ENCODE measurements around the gene NRXN3.

NRXN3 gene

DNA sequence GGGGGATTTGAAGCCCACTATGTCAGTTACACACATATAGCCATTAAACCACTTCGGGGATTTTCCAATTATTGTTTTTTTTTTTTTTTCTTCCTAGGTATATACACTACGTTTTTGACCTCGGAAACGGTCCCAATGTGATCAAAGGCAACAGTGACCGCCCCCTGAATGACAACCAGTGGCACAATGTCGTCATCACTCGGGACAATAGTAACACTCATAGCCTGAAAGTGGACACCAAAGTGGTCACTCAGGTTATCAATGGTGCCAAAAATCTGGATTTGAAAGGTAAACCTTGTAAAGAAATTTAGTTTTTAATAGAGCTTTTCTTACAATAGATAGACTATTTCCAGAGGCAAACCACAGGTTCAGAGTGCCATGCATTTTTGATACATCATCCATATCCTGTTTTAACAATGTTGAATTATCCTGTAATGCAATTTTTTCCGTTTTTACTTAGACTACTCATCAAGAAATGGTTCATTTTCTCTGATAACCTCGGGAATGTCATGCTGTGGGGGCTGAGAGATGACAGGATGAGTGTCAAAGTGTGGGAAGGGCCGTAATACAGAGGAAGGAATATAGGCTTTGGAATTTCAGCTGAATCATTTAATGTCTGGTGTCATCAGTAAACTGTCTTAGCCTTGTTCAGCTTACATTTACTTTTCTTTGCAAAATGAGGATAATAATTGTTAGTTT lies 797.1 kb downstream of the NRXN3 start:
- TF ChIP-seq, protein P1, sequence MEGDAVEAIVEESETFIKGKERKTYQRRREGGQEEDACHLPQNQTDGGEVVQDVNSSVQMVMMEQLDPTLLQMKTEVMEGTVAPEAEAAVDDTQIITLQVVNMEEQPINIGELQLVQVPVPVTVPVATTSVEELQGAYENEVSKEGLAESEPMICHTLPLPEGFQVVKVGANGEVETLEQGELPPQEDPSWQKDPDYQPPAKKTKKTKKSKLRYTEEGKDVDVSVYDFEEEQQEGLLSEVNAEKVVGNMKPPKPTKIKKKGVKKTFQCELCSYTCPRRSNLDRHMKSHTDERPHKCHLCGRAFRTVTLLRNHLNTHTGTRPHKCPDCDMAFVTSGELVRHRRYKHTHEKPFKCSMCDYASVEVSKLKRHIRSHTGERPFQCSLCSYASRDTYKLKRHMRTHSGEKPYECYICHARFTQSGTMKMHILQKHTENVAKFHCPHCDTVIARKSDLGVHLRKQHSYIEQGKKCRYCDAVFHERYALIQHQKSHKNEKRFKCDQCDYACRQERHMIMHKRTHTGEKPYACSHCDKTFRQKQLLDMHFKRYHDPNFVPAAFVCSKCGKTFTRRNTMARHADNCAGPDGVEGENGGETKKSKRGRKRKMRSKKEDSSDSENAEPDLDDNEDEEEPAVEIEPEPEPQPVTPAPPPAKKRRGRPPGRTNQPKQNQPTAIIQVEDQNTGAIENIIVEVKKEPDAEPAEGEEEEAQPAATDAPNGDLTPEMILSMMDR (IDR thresholded peaks at IDR 0.05; ENCODE audit: low read depth, low read length, missing control alignments): no peak
- no peak overlapping the region for H3K4me3 ChIP-seq (replicated peaks; ENCODE audit: low read depth, low read length)
- no peak for DNase-seq (ENCODE audit: extremely low read depth, low read depth)

DNA sequence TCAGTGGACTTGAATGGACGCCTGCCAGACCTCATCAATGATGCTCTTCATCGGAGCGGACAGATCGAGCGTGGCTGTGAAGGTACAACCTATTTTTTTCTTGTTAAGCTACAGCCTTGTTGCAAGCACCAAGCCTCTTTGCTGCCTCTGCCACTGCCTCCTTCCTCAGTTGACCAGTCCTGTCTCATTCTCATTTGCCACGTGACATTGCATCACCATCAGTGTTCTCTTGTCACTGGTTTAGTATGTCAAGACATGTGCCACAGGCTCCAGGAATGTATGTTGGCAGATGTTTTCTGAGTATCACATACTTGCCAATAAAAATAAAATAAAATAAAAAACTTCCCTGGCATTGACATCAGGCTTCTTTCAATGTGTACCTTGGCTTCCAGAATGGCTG lies 798.1 kb downstream of the NRXN3 start:
- H3K4me3 ChIP-seq (replicated peaks; ENCODE audit: low read depth, low read length): no peak overlapping the region
- no peak for DNase-seq (ENCODE audit: extremely low read depth, low read depth)
- TF ChIP-seq, protein P1 (IDR thresholded peaks at IDR 0.05; ENCODE audit: low read depth, low read length, missing control alignments): no peak

DNA sequence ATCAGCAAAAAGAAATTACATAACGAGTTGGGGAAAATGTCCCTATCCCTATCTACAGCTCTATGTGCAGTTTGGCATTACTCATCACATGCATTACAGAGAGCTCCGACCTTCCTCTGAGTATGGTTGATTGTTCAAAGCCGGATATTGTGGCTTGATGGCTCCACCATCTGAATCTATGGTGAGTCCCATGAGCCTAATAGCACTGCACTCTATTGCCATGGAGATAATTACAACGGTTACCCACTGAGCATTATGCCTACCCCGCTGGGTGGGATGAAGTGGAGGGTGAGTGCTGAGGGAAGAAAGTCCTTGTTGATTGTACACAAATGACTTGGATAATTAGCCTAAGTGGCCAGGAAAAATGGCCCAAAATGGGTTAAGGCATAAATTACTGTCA lies 800.5 kb downstream of the NRXN3 start:
- no peak for DNase-seq (ENCODE audit: extremely low read depth, low read depth)
- TF ChIP-seq, protein P1 (IDR thresholded peaks at IDR 0.05; ENCODE audit: low read depth, low read length, missing control alignments): no peak
- H3K4me3 ChIP-seq (replicated peaks; ENCODE audit: low read depth, low read length): no peak overlapping the region

DNA sequence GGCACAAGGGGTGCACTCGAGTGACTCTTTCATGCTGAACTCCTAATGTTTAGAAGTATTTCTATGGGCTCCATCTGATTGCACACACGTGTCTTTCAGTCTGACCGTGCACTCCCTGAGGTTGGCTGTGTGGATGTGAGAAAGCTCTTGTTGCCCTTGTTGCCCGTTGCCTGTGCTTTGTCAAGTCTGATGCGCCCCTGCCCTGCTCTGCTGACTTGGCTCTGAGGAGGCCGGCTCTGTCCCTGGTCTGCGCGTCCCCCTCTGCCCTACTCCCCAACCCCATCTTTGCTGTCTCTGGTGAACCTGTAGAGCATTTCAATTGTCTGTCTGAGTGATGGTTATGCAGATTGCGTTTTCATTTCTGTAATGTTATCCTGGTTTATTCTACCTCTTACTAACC lies 802.3 kb downstream of the NRXN3 start:
- no peak for DNase-seq (ENCODE audit: extremely low read depth, low read depth)
- TF ChIP-seq, protein P1 (IDR thresholded peaks at IDR 0.05; ENCODE audit: low read depth, low read length, missing control alignments): no peak
- no peak overlapping the region for H3K4me3 ChIP-seq (replicated peaks; ENCODE audit: low read depth, low read length)

DNA sequence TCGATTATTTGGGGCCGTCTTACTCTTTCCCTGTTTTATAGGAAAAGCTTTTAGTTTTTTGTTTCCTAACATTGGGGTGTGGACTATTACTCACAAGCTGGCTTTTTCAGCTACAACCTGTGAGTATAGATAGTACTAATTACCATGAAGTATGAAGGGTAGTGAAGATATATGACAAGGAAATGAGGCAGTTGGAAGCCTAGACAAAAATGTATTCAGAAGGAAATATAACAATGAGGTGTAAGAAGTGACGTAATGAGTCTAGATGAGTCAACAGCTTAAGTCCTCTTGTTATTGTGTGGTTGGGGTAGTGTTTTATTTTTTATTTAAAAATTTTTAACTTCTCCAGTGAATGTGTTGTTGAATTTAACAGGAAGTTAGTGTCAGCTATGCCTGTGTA lies 804.5 kb downstream of the NRXN3 start:
- DNase-seq (ENCODE audit: extremely low read depth, low read depth): no peak
- TF ChIP-seq, protein P1 (IDR thresholded peaks at IDR 0.05; ENCODE audit: low read depth, low read length, missing control alignments): no peak
- H3K4me3 ChIP-seq (replicated peaks; ENCODE audit: low read depth, low read length): no peak overlapping the region

DNA sequence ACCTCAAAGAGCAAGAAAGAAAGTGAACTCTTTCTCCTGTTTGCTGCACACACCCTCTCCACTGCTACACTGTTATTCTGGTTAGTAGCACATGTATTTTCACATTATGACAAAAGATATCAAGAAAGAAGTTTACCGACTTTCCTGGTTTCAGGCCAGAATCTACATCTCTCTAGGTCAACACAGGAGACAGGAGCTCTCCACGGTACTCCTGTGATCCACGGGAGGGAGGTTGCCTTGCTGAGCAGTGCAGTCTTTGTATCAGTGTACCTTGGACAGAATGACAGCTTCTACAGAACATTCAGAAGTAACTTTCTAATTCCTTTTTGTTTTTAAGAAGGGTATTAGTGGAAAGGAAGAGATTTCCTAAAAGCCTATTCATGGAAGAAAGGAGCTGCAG lies 805.6 kb downstream of the NRXN3 start:
- no peak for DNase-seq (ENCODE audit: extremely low read depth, low read depth)
- no peak overlapping the region for H3K4me3 ChIP-seq (replicated peaks; ENCODE audit: low read depth, low read length)
- TF ChIP-seq, protein P1 (IDR thresholded peaks at IDR 0.05; ENCODE audit: low read depth, low read length, missing control alignments): no peak

DNA sequence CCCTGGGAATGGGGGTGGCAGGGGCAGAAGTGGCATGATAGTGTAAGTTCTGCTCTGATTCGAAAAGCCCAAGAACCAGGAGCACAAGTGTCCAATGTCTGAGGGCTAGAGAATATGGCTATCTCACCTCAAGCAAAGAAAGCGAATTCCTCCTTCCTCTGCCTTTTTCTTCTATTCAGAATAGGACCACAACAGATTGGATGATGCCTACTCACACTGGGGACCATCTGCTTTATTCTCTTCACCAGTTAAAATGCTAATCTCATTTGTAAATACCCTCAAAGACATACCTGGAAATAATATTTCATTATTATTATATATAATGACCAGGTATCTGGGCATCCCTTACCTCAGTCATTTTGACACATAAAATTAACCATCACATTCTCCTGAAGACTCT lies 808.7 kb downstream of the NRXN3 start:
- no peak for DNase-seq (ENCODE audit: extremely low read depth, low read depth)
- TF ChIP-seq, protein P1 (IDR thresholded peaks at IDR 0.05; ENCODE audit: low read depth, low read length, missing control alignments): no peak

More for the DNA sequence above, 808.7 kb downstream of the NRXN3 start:
- no peak overlapping the region for H3K4me3 ChIP-seq (replicated peaks; ENCODE audit: low read depth, low read length)

All from HFF-Myc (cell line).